Subcutaneous abdominal adipose tissue (tissue), 5 donors: ENCODE results near the gene CDKL5.

Experiments
- H3K27ac ChIP-seq: one replicate; pipeline ENCODE4 v1.7.0; 2013; ENCODE audit warnings: low read depth, mild to moderate bottlenecking, inconsistent platforms, low read length, moderate library complexity
- H3K27me3 ChIP-seq, 5 donors: one replicate each; pipeline ENCODE4 v1.7.0; 2013; ENCODE audit warnings: low read length in 5 of 5, inconsistent platforms in 1 of 5; ENCODE audit not compliant: control insufficient read depth in 5 of 5, insufficient read depth in 4 of 5
- H3K36me3 ChIP-seq, 5 donors: one replicate each; pipeline ENCODE4 v1.7.0; 2013; ENCODE audit warnings: low read length in 5 of 5; ENCODE audit not compliant: control insufficient read depth in 5 of 5, insufficient read depth in 5 of 5
- H3K4me1 ChIP-seq, 5 donors: one replicate each; pipeline ENCODE4 v1.7.0; 2013; ENCODE audit warnings: low read length in 5 of 5, mild to moderate bottlenecking in 3 of 5, moderate library complexity in 1 of 5; ENCODE audit not compliant: control insufficient read depth in 5 of 5, insufficient read depth in 5 of 5
- H3K4me3 ChIP-seq, 5 donors: one replicate each; pipeline ENCODE4 v1.7.0; 2013; ENCODE audit warnings: low read length in 5 of 5, low read depth in 1 of 5
- H3K9ac ChIP-seq, 5 donors: one replicate each; pipeline ENCODE4 v1.7.0; 2013; ENCODE audit warnings: low read length in 5 of 5, mild to moderate bottlenecking in 4 of 5, moderate library complexity in 3 of 5
- H3K9me3 ChIP-seq, 5 donors: one replicate each; pipeline ENCODE4 v1.7.0; 2013; ENCODE audit warnings: low read length in 5 of 5; ENCODE audit not compliant: control insufficient read depth in 5 of 5
- donor health status: healthy.
- donor health status: healthy.
- donor health status: healthy.
- donor health status: healthy.
- donor health status: healthy.

Gene CDKL5

DNA sequence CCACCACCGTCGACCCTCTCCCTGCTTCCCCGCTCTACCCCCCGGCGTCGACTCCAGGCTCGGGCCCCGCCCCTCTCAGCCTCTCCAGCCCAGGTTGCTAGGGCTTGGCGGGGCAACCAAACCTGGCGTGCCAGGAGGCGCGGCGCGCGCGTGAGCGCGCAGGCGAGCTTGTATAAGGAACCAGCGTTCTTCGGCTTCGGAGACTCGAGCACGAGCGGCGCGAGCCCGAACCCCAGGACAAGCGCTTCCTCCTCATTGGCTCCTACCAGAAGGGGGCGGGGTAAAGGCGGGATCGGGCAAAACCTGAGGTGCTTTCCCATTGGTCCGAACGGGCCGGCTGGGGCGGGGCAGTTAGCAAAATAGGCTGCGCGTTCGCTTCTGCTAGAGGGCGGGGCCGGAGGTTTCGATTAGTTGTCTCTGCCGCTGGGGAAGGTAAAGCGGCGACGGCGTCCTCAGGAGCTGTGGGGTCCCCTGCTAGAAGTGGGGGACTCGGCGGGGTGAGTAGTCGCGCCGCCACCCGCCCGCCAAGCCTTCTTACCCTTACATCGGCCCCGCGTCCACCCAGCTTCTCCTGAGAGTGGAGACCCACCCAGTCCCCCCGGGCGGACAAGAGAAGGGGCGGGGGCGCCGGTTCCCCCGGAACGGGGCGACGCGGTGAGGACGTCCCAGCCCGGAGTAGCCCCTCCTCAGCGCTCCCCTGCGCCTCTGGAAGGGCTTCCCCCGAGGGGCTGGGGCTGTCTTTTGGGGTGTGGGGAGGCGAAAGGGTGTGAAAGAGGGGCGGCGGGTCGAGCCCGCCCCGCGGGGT is at the start of gene CDKL5:
Gene CDKL5, plus strand, starts transcription at position 410 of the 805 bp plus-strand sequence. CDS start 81,489 bp downstream, outside the sequence.
- peak within 1 kb of the TSS; percentile 41 for H3K27ac ChIP-seq
- peak within 1 kb of the TSS in 4 of 5 donors; percentile 59 to 76 (median 74) for H3K9ac ChIP-seq
- H3K36me3 ChIP-seq = no peaks in the 10 kb centered on the region

DNA sequence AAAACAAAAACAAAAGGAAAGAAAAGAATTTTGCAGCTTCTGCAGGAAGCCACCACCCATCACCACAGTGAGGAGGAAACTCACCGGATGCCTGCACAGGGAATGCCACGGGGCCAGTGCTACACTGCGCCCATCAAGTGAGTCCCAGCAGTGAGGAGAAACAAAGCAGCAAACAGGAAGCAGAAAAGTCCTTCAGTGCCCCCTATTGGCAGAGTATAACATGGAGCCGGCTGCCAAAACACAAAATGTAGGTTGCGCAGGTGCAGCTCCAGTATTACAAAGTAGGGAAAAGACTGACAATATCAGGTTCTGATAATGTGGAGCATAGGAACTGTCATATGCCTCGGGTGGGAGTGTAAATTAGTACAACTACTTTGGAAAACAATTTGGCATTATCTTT is 47.6 kb upstream of the CDKL5 start:
- H3K9ac ChIP-seq = no peak overlapping the region
- H3K27ac ChIP-seq = no peak overlapping the region
- H3K36me3 ChIP-seq = no peaks in the 10 kb centered on the region
- H3K4me3 ChIP-seq = no peak overlapping the region
- H3K4me1 ChIP-seq = no peaks in the 10 kb centered on the region
- peaks cover 0 to 3% (median 0%) of the 10 kb centered on the region in 5 donors for H3K9me3 ChIP-seq
- peaks cover 3 to 6% (median 6%) of the 10 kb centered on the region in 5 donors for H3K27me3 ChIP-seq

More for the DNA sequence above, at the start of gene CDKL5:
- H3K4me3 ChIP-seq = peak within 1 kb of the TSS; percentile 68 to 80 (median 74)
- peaks cover 0 to 12% (median 7%) of the 10 kb centered on the region in 5 donors for H3K4me1 ChIP-seq
- H3K27me3 ChIP-seq = peaks cover 0 to 5% (median 2%) of the 10 kb centered on the region in 5 donors
- H3K9me3 ChIP-seq = no peaks in the 10 kb centered on the region

GRCh38 chrX:18389966-18390365 is 35.4 kb upstream of the CDKL5 start:
- no peak overlapping the region for H3K27ac ChIP-seq
- no peak overlapping the region for H3K9ac ChIP-seq
- H3K36me3 ChIP-seq = no peaks in the 10 kb centered on the region
- peaks cover 2 to 8% (median 3%) of the 10 kb centered on the region in 5 donors for H3K27me3 ChIP-seq
- H3K4me1 ChIP-seq = no peaks in the 10 kb centered on the region
- H3K4me3 ChIP-seq = no peak overlapping the region
- H3K9me3 ChIP-seq = no peaks in the 10 kb centered on the region

- Histone ChIP-seq H3K27me3 (peaks cover 0 to 8% (median 2%) of the 10 kb centered on the region in 5 donors), H3K4me1 (no peaks in the 10 kb centered on the region), H3K4me3 (no peak overlapping the region), H3K9ac (no peak overlapping the region), H3K27ac (no peak overlapping the region), H3K9me3 (no peaks in the 10 kb centered on the region), H3K36me3 (no peaks in the 10 kb centered on the region)
Measured at GRCh38 chrX:18390941-18391538, 34.4 kb upstream of the CDKL5 start.

DNA sequence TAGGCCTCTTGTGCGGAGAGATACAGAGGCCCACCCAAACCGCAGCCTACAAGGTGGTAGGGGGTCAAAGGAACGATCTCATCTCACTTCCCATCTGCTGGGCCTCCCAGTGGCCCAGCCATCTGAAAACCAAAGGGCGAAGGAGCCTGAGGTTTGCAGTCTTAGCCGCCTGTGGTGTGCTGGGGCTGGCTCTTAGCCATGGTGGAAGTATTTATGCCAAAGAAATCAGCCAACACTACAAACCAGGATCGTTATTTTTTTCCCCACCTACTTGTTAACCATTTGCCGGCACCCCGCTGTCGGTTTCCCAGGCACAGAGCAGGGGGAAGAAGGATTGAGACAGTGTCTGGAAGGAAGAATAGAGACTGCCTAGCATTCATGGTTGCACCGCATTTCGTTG is 30.9 kb upstream of the CDKL5 start:
- Histone ChIP-seq H3K4me1 (no peaks in the 10 kb centered on the region), H3K9ac (no peak overlapping the region), H3K9me3 (no peaks in the 10 kb centered on the region), H3K27me3 (peaks cover 0 to 3% (median 0%) of the 10 kb centered on the region in 5 donors), H3K4me3 (no peak overlapping the region), H3K27ac (no peak overlapping the region), H3K36me3 (no peaks in the 10 kb centered on the region)

- peaks cover 0 to 4% (median 3%) of the 10 kb centered on the region in 5 donors for H3K27me3 ChIP-seq
- no peak overlapping the region for H3K4me3 ChIP-seq
- no peak overlapping the region for H3K27ac ChIP-seq
- H3K36me3 ChIP-seq = no peaks in the 10 kb centered on the region
- H3K9ac ChIP-seq = no peak overlapping the region
- H3K9me3 ChIP-seq = peaks cover 0 to 5% (median 2%) of the 10 kb centered on the region in 5 donors
- no peaks in the 10 kb centered on the region for H3K4me1 ChIP-seq
Measured at GRCh38 chrX:18401848-18402213, 23.6 kb upstream of the CDKL5 start.

DNA sequence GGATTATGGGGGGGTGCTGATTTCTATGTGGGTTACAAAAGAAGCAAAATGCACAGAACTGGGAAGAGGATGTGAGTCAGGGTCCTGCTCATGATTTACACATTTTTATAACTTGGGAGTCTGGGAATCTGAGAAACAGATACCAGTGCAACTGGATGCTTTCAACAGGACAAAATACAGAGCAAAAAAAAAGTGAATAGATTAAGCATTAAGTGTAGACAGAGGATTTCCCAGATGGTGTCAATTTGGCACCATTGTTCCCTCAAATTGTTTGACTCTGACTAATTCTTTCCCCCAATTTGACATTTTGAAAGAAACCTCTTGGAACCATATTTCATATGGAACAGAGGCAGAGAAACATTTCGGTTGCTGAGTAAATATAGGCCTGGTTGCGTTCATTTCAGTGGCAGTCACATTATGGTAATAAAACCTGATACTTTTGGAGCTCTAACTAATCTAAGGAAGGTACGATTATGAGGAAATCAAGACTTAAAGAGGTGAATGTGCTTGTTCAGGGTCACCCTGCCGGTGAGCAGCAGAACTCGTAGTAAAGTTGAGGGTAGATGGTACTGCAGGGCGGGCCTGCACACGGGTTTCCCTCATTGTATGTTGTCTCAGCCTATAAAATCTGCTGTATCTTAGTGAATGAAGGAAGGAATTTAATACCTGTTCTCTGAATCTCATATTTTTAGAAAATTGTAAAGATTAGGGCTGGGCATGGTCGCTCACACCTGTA is 18.7 kb upstream of the CDKL5 start:
- H3K36me3 ChIP-seq = no peaks in the 10 kb centered on the region
- peaks cover 0 to 6% (median 0%) of the 10 kb centered on the region in 5 donors for H3K4me1 ChIP-seq
- H3K9ac ChIP-seq = no peak overlapping the region
- H3K4me3 ChIP-seq = no peak overlapping the region
- H3K9me3 ChIP-seq = peaks cover 0 to 5% (median 2%) of the 10 kb centered on the region in 5 donors
- peaks cover 0 to 4% (median 3%) of the 10 kb centered on the region in 5 donors for H3K27me3 ChIP-seq
- H3K27ac ChIP-seq = no peak overlapping the region

GRCh38 chrX:18410038-18410437 is 15.4 kb upstream of the CDKL5 start:
- Histone ChIP-seq H3K27ac (no peak overlapping the region), H3K9me3 (no peaks in the 10 kb centered on the region), H3K36me3 (no peaks in the 10 kb centered on the region), H3K4me1 (peaks cover 0 to 6% (median 0%) of the 10 kb centered on the region in 5 donors), H3K9ac (no peak overlapping the region), H3K27me3 (no peaks in the 10 kb centered on the region), H3K4me3 (no peak overlapping the region)

DNA sequence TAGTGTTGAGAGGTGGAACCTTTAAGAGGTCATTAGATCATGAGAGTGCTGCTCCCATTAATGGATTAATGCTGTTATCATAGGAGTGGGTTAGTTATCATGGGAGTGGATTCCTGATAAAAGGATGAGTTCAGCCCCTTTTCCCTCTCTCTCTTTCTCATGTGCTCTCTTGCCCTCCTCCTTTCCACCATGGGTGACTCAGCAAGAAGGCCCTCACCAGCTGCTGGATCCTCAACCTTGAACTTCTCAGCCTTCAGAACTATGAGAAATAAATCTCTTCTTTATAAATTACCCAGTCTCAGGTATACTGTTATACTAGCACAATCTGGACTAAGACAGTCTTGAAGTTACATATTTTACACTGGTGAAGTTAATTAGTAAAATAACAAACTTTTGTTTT is 10.0 kb upstream of the CDKL5 start:
- H3K36me3 ChIP-seq = no peaks in the 10 kb centered on the region
- no peaks in the 10 kb centered on the region for H3K9me3 ChIP-seq
- H3K27ac ChIP-seq = no peak overlapping the region
- H3K9ac ChIP-seq = no peak overlapping the region
- H3K4me3 ChIP-seq = no peak overlapping the region
- peaks cover 0 to 4% (median 3%) of the 10 kb centered on the region in 5 donors for H3K27me3 ChIP-seq
- H3K4me1 ChIP-seq = no peaks in the 10 kb centered on the region

- no peaks in the 10 kb centered on the region for H3K36me3 ChIP-seq
- H3K9me3 ChIP-seq = no peaks in the 10 kb centered on the region
- no peak overlapping the region for H3K4me3 ChIP-seq
- H3K9ac ChIP-seq = no peak overlapping the region
- peaks cover 0 to 9% (median 3%) of the 10 kb centered on the region in 5 donors for H3K27me3 ChIP-seq
- no peak overlapping the region for H3K27ac ChIP-seq
- peaks cover 0 to 12% (median 7%) of the 10 kb centered on the region in 5 donors for H3K4me1 ChIP-seq
Measured at GRCh38 chrX:18422325-18422724, 3.1 kb upstream of the CDKL5 start.
